Measurements from ENCODE around the gene CNGA1.

DNA sequence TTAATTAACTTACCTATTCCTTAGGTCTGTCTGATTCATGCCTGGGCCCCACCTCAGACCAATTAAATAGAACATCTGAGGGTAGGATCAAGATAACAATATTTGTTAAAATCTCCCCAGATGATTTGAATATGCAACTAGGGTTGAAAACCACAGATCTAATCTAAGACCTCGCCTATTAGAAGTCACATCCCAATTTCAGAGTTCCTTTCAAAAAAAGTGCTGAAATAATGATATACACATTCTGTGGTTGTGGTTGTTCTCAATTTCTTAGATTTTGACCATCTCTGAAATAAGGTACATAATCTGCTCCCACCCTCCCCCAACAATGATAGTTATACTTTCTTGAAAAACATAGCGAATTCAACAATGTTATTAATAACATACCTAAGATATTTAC is 27.8 kb upstream of the CNGA1 start:
- TF ChIP-seq POLR2A (IDR thresholded peaks at IDR 0.05; ENCODE audit: low read depth, low read length) (no peak), JUN (IDR thresholded peaks at IDR 0.05; ENCODE audit: borderline replicate concordance, insufficient read depth, insufficient read length, low read depth) (no peak), GATA2 (IDR thresholded peaks at IDR 0.05; ENCODE audit: insufficient read depth, insufficient read length, low read depth, low read length) (no peak), POLR2AphosphoS5 (IDR thresholded peaks at IDR 0.05; ENCODE audit: insufficient read depth, low read depth, low read length) (no peak), EZH2 (IDR thresholded peaks at IDR 0.05; ENCODE audit: borderline replicate concordance, low read depth, low read length, severe bottlenecking) (no peak)
- TF ChIP-seq, protein P1, sequence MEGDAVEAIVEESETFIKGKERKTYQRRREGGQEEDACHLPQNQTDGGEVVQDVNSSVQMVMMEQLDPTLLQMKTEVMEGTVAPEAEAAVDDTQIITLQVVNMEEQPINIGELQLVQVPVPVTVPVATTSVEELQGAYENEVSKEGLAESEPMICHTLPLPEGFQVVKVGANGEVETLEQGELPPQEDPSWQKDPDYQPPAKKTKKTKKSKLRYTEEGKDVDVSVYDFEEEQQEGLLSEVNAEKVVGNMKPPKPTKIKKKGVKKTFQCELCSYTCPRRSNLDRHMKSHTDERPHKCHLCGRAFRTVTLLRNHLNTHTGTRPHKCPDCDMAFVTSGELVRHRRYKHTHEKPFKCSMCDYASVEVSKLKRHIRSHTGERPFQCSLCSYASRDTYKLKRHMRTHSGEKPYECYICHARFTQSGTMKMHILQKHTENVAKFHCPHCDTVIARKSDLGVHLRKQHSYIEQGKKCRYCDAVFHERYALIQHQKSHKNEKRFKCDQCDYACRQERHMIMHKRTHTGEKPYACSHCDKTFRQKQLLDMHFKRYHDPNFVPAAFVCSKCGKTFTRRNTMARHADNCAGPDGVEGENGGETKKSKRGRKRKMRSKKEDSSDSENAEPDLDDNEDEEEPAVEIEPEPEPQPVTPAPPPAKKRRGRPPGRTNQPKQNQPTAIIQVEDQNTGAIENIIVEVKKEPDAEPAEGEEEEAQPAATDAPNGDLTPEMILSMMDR (IDR thresholded peaks at IDR 0.05; ENCODE audit: extremely low read depth in 1 of 2, insufficient read depth in 1 of 2, low read depth in 1 of 2, low read length in 2 of 2), result no peak
- TF ChIP-seq, protein P2, sequence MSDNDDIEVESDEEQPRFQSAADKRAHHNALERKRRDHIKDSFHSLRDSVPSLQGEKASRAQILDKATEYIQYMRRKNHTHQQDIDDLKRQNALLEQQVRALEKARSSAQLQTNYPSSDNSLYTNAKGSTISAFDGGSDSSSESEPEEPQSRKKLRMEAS (IDR thresholded peaks at IDR 0.05; ENCODE audit: insufficient read depth, insufficient read length), result no peak
